ENCODE data around the gene CATSPERZ.

The CATSPERZ gene

DNA sequence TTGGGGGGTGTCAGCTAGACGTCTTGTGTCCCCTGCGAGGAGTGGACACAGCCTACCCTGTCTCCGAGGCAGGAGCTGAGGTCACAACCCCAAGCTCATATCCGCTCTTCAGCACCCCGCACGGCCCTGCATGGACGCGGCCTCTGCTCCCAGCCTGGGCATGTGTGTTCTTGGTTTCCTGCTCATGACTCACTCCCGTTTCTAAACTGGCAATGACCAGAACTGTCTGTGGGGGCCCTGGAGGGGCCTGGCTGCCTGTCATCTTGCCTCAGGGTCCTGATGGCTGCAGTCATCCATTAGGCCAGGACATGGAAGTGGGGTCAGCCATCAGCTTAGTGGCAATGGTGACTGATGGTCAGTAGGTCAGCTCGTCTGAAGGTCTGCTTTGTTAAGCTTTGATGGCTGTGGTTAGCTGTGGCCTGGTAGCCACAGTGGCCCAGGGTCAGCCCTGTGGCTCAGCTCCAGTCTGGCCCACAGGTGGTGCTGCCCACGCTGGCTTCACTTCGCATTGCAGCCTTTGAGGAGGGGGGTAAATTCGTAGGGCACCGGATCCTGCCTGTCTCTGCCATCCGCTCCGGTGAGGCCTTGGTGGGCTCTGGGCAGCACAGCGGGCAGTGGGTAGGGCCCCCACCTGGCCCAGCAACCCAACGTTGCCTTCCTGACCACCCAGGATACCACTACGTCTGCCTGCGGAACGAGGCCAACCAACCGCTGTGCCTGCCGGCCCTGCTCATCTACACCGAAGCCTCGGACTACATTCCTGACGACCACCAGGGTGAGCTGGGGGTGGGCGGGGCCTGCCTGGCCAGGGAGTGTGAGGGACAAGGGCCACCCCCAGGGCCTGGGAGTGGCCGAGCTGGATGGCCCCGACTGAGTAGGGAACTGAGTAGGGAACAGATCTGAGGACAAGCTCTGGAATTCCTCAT is 36.9 kb upstream of the CATSPERZ start:
- no peak overlapping the region for H3K4me2 ChIP-seq (ENCODE audit: low read length)
- no peak overlapping the region for H3K23ac ChIP-seq (ENCODE audit: low read length)
- H3K27ac ChIP-seq (ENCODE audit: low read depth, low read length), result peak overlapping the region; percentile 59
- H2BK12ac ChIP-seq (ENCODE audit: low read length), result peak overlapping the region; percentile 24
- H2BK5ac ChIP-seq (ENCODE audit: low read depth, low read length, poor library complexity), result no peak overlapping the region
- WGBS (ENCODE audit: extremely low coverage, insufficient coverage, insufficient read length), result no CpG with 5 or more reads among the region's 29 CpGs
- H3K4ac ChIP-seq (ENCODE audit: low read depth, low read length), result peak overlapping the region; percentile 1
- peak overlapping the region; percentile 55 for H3K18ac ChIP-seq (ENCODE audit: low read length)
- peaks cover 14% of the 10 kb centered on the region for H3K79me1 ChIP-seq (ENCODE audit: low read length)
- no peak overlapping the region for H2BK120ac ChIP-seq (ENCODE audit: insufficient read depth, low read length, poor library complexity)
- peaks cover 78 to 81% of the 10 kb centered on the region in 2 experiments for H3K36me3 ChIP-seq (ENCODE audit: control insufficient read depth in 1 of 2, insufficient read depth in 2 of 2, low read length in 2 of 2)
- H4K8ac ChIP-seq (ENCODE audit: low read depth, low read length), result peak overlapping the region; percentile 13
- H3K79me2 ChIP-seq (ENCODE audit: control insufficient read depth, insufficient read depth, low read length, poor library complexity), result no peaks in the 10 kb centered on the region
- H4K91ac ChIP-seq (ENCODE audit: low read depth, low read length), result peak overlapping the region; percentile 25
- no peak overlapping the region for H2AFZ ChIP-seq (ENCODE audit: insufficient read depth, low read length, poor library complexity)
- no peak overlapping the region for H3K9ac ChIP-seq (ENCODE audit: low read length)
- DNase-seq, result no peak
- H2AK5ac ChIP-seq (ENCODE audit: low read length), result peak overlapping the region; percentile 10
- H3K9me3 ChIP-seq (ENCODE audit: insufficient read depth, low read depth, low read length), result peaks cover 4% of the 10 kb centered on the region
- no peak overlapping the region for H4K12ac ChIP-seq (ENCODE audit: low read depth, low read length)
- peak overlapping the region; percentile 15 for H3K14ac ChIP-seq (ENCODE audit: low read length)
- no peak overlapping the region for H3K4me3 ChIP-seq (ENCODE audit: low read depth, low read length)
- no peaks in the 10 kb centered on the region for H3K27me3 ChIP-seq (ENCODE audit: insufficient read depth, low read length)
- H3K4me1 ChIP-seq (ENCODE audit: control insufficient read depth in 1 of 2, insufficient read depth in 2 of 2, low read length in 2 of 2), result peaks cover 28 to 33% of the 10 kb centered on the region in 2 experiments

DNA sequence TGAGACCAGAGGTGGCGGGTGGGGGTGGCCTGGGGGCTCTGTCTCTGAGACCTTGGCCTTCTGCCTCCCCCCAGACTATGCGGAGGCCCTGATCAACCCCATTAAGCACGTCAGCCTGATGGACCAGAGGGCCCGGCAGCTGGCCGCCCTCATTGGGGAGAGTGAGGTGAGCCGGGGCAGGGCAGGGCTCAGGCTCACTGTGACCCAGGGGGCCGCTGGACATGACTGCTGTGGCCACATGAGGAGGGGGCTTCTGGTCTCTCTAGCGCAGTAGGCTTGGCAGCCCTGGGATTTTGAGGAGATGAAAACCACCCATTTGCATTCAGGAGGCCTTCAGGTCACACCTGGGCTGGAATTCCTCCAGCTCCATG is 36.2 kb upstream of the CATSPERZ start:
- H4K12ac ChIP-seq (ENCODE audit: low read depth, low read length), result no peak overlapping the region
- H3K79me2 ChIP-seq (ENCODE audit: control insufficient read depth, insufficient read depth, low read length, poor library complexity), result no peaks in the 10 kb centered on the region
- no peak overlapping the region for H4K8ac ChIP-seq (ENCODE audit: low read depth, low read length)
- no CpG with 5 or more reads among the region's 8 CpGs for WGBS (ENCODE audit: extremely low coverage, insufficient coverage, insufficient read length)
- peak overlapping the region; percentile 8 for H2BK12ac ChIP-seq (ENCODE audit: low read length)
- no peak overlapping the region for H3K27ac ChIP-seq (ENCODE audit: low read depth, low read length)
- no peak overlapping the region for H3K4me2 ChIP-seq (ENCODE audit: low read length)
- H3K14ac ChIP-seq (ENCODE audit: low read length), result no peak overlapping the region
- H3K27me3 ChIP-seq (ENCODE audit: insufficient read depth, low read length), result no peaks in the 10 kb centered on the region
- H2AFZ ChIP-seq (ENCODE audit: insufficient read depth, low read length, poor library complexity), result no peak overlapping the region
- H3K79me1 ChIP-seq (ENCODE audit: low read length), result peaks cover 19% of the 10 kb centered on the region
- peak overlapping the region; percentile 55 for H3K18ac ChIP-seq (ENCODE audit: low read length)
- peak overlapping the region; percentile 21 for H2BK120ac ChIP-seq (ENCODE audit: insufficient read depth, low read length, poor library complexity)
- no peak overlapping the region for H3K4me3 ChIP-seq (ENCODE audit: low read depth, low read length)
- H3K9ac ChIP-seq (ENCODE audit: low read length), result no peak overlapping the region
- no peak for DNase-seq
- H2BK5ac ChIP-seq (ENCODE audit: low read depth, low read length, poor library complexity), result peak overlapping the region; percentile 17
- H3K4ac ChIP-seq (ENCODE audit: low read depth, low read length), result peak overlapping the region; percentile 31
- peaks cover 74 to 75% of the 10 kb centered on the region in 2 experiments for H3K36me3 ChIP-seq (ENCODE audit: control insufficient read depth in 1 of 2, insufficient read depth in 2 of 2, low read length in 2 of 2)
- peak overlapping the region; percentile 13 for H2AK5ac ChIP-seq (ENCODE audit: low read length)
- peaks cover 2% of the 10 kb centered on the region for H3K9me3 ChIP-seq (ENCODE audit: insufficient read depth, low read depth, low read length)
- H3K23ac ChIP-seq (ENCODE audit: low read length), result no peak overlapping the region
- H3K4me1 ChIP-seq (ENCODE audit: control insufficient read depth in 1 of 2, insufficient read depth in 2 of 2, low read length in 2 of 2), result peaks cover 35 to 39% of the 10 kb centered on the region in 2 experiments
- peak overlapping the region; percentile 25 for H4K91ac ChIP-seq (ENCODE audit: low read depth, low read length)

GRCh38 chr11:64264371-64264852 is 35.7 kb upstream of the CATSPERZ start:
- Histone ChIP-seq H3K27me3 (ENCODE audit: insufficient read depth, low read length) (no peaks in the 10 kb centered on the region), H2AK5ac (ENCODE audit: low read length) (no peak overlapping the region), H3K4me1 (ENCODE audit: control insufficient read depth in 1 of 2, insufficient read depth in 2 of 2, low read length in 2 of 2) (peaks cover 37 to 42% of the 10 kb centered on the region in 2 experiments), H3K14ac (ENCODE audit: low read length) (no peak overlapping the region), H3K4me2 (ENCODE audit: low read length) (no peak overlapping the region), H4K12ac (ENCODE audit: low read depth, low read length) (no peak overlapping the region), H3K79me1 (ENCODE audit: low read length) (peaks cover 24% of the 10 kb centered on the region), H3K36me3 (ENCODE audit: control insufficient read depth in 1 of 2, insufficient read depth in 2 of 2, low read length in 2 of 2) (peaks cover 69 to 71% of the 10 kb centered on the region in 2 experiments), H2BK120ac (ENCODE audit: insufficient read depth, low read length, poor library complexity) (no peak overlapping the region), H2BK12ac (ENCODE audit: low read length) (no peak overlapping the region), H2BK5ac (ENCODE audit: low read depth, low read length, poor library complexity) (no peak overlapping the region), H4K8ac (ENCODE audit: low read depth, low read length) (no peak overlapping the region), H3K4ac (ENCODE audit: low read depth, low read length) (no peak overlapping the region), H3K9ac (ENCODE audit: low read length) (no peak overlapping the region), H3K23ac (ENCODE audit: low read length) (no peak overlapping the region), H2AFZ (ENCODE audit: insufficient read depth, low read length, poor library complexity) (no peak overlapping the region), H3K27ac (ENCODE audit: low read depth, low read length) (no peak overlapping the region), H3K4me3 (ENCODE audit: low read depth, low read length) (no peak overlapping the region), H4K91ac (ENCODE audit: low read depth, low read length) (no peak overlapping the region), H3K79me2 (ENCODE audit: control insufficient read depth, insufficient read depth, low read length, poor library complexity) (peaks cover 2% of the 10 kb centered on the region), H3K9me3 (ENCODE audit: insufficient read depth, low read depth, low read length) (peaks cover 2% of the 10 kb centered on the region), H3K18ac (ENCODE audit: low read length) (peak overlapping the region; percentile 55)
- WGBS (ENCODE audit: extremely low coverage, insufficient coverage, insufficient read length), result no CpG with 5 or more reads among the region's 10 CpGs
- DNase-seq, result no peak

DNA sequence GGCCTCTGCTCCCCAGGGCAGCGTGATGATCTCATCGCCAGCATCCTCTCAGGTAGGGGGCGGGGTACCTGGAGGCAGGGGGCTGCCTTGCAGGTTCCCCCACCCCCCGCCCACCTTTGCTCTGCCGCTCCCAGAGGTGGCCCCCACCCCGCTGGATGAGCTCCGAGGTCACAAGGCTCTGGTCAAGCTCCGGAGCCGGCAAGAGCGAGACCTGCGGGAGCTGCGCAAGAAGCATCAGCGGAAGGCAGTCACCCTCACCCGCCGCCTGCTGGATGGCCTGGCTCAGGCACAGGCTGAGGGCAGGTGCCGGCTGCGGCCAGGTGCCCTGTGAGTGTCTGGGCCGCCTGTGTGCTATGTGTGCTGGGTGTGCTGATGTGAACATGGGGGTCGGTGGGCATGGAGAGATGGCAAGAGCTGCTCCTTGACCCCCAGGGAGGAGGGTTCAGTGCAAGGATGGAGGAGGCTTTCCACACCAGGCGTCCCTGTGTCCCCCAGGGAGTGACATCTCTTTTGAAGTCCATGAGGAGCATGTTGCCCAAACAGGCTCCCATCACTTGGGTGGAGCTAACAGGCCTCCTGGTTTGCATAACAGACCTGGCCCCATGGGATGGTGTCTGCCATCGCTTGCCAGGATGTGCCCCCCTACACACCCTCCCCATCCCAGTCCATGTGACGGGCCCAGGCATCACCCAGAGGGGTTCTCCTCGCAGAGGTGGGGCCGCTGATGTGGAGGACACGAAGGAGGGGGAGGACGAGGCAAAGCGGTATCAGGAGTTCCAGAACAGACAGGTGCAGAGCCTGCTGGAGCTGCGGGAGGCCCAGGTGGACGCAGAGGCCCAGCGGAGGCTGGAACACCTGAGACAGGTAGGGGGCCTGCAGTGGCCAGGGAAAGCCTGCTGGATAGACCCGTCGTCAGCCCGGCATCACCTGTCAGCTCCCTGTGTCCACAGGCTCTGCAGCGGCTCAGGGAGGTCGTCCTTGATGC is 34.7 kb upstream of the CATSPERZ start:
- Histone ChIP-seq H2BK120ac (ENCODE audit: insufficient read depth, low read length, poor library complexity) (no peak overlapping the region), H3K9me3 (ENCODE audit: insufficient read depth, low read depth, low read length) (peaks cover 2% of the 10 kb centered on the region)
- WGBS (ENCODE audit: extremely low coverage, insufficient coverage, insufficient read length), result no CpG with 5 or more reads among the region's 35 CpGs

More for the DNA sequence above, 34.7 kb upstream of the CATSPERZ start:
- Histone ChIP-seq H3K14ac (ENCODE audit: low read length) (no peak overlapping the region), H3K4me1 (ENCODE audit: control insufficient read depth in 1 of 2, insufficient read depth in 2 of 2, low read length in 2 of 2) (peaks cover 37 to 42% of the 10 kb centered on the region in 2 experiments), H2AFZ (ENCODE audit: insufficient read depth, low read length, poor library complexity) (no peak overlapping the region), H4K91ac (ENCODE audit: low read depth, low read length) (no peak overlapping the region), H3K27ac (ENCODE audit: low read depth, low read length) (no peak overlapping the region), H2AK5ac (ENCODE audit: low read length) (no peak overlapping the region), H2BK12ac (ENCODE audit: low read length) (no peak overlapping the region), H3K4me2 (ENCODE audit: low read length) (no peak overlapping the region), H3K4ac (ENCODE audit: low read depth, low read length) (no peak overlapping the region), H2BK5ac (ENCODE audit: low read depth, low read length, poor library complexity) (no peak overlapping the region), H4K12ac (ENCODE audit: low read depth, low read length) (no peak overlapping the region), H3K79me2 (ENCODE audit: control insufficient read depth, insufficient read depth, low read length, poor library complexity) (peaks cover 8% of the 10 kb centered on the region), H3K36me3 (ENCODE audit: control insufficient read depth in 1 of 2, insufficient read depth in 2 of 2, low read length in 2 of 2) (peaks cover 59 to 60% of the 10 kb centered on the region in 2 experiments), H3K79me1 (ENCODE audit: low read length) (peaks cover 32% of the 10 kb centered on the region), H3K23ac (ENCODE audit: low read length) (no peak overlapping the region), H3K18ac (ENCODE audit: low read length) (no peak overlapping the region), H3K9ac (ENCODE audit: low read length) (no peak overlapping the region), H3K4me3 (ENCODE audit: low read depth, low read length) (no peak overlapping the region), H4K8ac (ENCODE audit: low read depth, low read length) (no peak overlapping the region), H3K27me3 (ENCODE audit: insufficient read depth, low read length) (no peaks in the 10 kb centered on the region)
- no peak for DNase-seq

All from trophoblast cell (in vitro differentiated cells and primary cell).